ENCODE data around the gene HSPA12B.

GRCh38 chr20:3730803-3731672 is 1.4 kb upstream of the HSPA12B start:
- no peak for TF ChIP-seq EZH2 (IDR thresholded peaks at IDR 0.05; ENCODE audit: borderline replicate concordance, low read depth, low read length, severe bottlenecking)
- TF ChIP-seq CTCF (IDR thresholded peaks at IDR 0.05; ENCODE audit: extremely low read depth in 1 of 2, insufficient read depth in 1 of 2, low read depth in 1 of 2, low read length in 2 of 2) = no peak
- TF ChIP-seq MYC (IDR thresholded peaks at IDR 0.05; ENCODE audit: low read depth, low read length) = no peak
- no peak for TF ChIP-seq MAX (IDR thresholded peaks at IDR 0.05; ENCODE audit: insufficient read depth, insufficient read length)
- no peak for TF ChIP-seq JUN (IDR thresholded peaks at IDR 0.05; ENCODE audit: borderline replicate concordance, insufficient read depth, insufficient read length, low read depth)
- TF ChIP-seq POLR2AphosphoS5 (IDR thresholded peaks at IDR 0.05; ENCODE audit: insufficient read depth, low read depth, low read length) = no peak
